ENCODE results near the gene RPL39. TPM values are rescaled to one million over a fixed set of nuclear protein-coding genes. Genes with fewer than 3 reads are reported as not detected.

RPL39 gene
- total and polyA plus RNA-seq, 2 of the 8 experiments (the other 6 are each of a cell fraction or from before 2014, with no cell fraction given): 1,942 to 2,394 TPM

- TF ChIP-seq GABPA (IDR thresholded peaks at IDR 0.05; ENCODE audit: borderline replicate concordance, insufficient read depth, low read length) (no peak), TCF12 (IDR thresholded peaks at IDR 0.05; ENCODE audit: low read depth, low read length) (no peak), YY1 (IDR thresholded peaks at IDR 0.05; ENCODE audit: low read depth, low read length) (no peak), RFX5 (IDR thresholded peaks at IDR 0.05; ENCODE audit: borderline replicate concordance, low read depth, low read length) (no peak), USF2 (IDR thresholded peaks at IDR 0.05; ENCODE audit: low read length) (no peak), SUZ12 (IDR thresholded peaks at IDR 0.05; ENCODE audit: low read length) (no peak), NANOG (IDR thresholded peaks at IDR 0.05; ENCODE audit: insufficient read depth, low read depth, low read length, poor library complexity, severe bottlenecking) (no peak), KDM5A (IDR thresholded peaks at IDR 0.05; ENCODE audit: low read length) (no peak)
These were observed 25.8 kb upstream of the RPL39 start (continued) for GRCh38 chrX:119817130-119817690.
